IPS-NIHi7 (cell line): ENCODE results near the gene RASGRF2.
"Not testable (repeated sequence)": the region's sequence is repeated elsewhere in the genome, so short reads cannot be mapped to it uniquely, and the experiment has no call there.

Experiments used
- DNase-seq: peaks from one replicate; pipeline ENCODE4 v3.0.0; 2012; ENCODE audit warnings: mixed read lengths; ENCODE audit errors: extremely low spot score

The RASGRF2 gene

DNA sequence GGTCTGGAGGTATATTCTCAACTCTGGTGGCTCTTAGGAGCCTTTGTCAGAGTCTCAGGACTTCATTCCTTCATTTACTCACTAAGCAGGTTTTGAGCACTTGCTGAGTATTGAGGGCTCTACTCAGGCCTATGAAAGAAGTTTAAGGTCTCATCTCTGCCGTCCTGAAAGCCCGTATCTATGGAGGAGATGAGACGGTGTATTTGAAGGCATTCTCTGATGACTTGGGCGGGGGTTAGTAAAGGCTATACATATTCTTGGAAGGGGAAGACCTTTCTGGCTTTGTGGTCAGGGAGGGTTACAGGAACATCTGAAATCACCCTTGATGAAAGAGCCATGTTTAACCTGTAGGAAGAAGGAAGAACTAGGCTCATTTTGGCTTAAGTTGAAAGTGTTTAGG is 21.9 kb downstream of the RASGRF2 start:
- DNase-seq = no peak

DNA sequence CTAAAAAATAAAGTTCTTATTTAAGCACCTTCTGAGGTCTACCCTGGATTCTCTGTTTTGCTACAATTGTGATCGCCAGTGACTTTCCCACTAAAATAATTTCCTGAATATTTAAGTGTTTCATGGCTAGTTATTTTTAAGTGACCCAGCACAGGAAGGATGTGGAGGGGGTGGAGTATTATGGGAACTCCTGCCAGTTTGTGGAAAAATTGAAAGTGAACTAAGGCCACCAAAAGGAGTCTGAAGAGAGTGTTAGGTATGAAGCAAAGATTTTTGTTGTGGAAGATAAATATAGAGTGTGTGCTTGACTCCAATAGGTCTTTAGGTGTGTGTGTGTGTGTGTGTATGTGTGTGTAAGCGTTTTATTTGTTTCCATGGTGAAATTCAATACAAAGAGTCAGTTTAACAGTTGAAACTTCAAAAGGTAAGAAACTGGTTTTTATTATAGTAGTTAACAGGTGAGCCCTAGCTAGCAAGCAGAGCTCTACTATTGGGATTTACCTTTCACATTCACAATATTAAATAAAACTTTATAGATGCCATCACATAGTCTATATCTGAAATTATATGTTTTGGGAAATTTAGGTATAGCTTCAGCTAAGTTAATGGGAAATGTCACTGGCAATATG is 25.6 kb downstream of the RASGRF2 start:
- no peak for DNase-seq

DNA sequence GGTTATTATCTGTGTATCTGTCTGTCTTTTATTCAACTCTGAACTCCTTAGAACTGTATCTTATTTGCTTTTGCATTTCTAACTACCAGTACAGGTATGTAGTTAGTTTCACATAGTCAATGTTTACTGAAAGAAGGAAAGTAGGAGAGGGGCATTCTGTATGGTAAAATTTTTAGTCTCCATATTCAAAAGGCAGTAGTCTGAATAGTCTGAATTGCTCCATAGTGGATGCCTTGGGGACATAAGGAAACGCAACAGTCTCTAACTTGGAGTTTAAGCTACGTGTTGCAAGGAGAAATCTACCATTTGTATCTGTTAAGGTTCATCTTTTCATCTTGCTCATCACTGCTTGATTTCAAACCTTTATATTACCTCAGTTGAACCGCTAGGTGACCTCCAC is 26.2 kb downstream of the RASGRF2 start:
- DNase-seq = no peak

DNA sequence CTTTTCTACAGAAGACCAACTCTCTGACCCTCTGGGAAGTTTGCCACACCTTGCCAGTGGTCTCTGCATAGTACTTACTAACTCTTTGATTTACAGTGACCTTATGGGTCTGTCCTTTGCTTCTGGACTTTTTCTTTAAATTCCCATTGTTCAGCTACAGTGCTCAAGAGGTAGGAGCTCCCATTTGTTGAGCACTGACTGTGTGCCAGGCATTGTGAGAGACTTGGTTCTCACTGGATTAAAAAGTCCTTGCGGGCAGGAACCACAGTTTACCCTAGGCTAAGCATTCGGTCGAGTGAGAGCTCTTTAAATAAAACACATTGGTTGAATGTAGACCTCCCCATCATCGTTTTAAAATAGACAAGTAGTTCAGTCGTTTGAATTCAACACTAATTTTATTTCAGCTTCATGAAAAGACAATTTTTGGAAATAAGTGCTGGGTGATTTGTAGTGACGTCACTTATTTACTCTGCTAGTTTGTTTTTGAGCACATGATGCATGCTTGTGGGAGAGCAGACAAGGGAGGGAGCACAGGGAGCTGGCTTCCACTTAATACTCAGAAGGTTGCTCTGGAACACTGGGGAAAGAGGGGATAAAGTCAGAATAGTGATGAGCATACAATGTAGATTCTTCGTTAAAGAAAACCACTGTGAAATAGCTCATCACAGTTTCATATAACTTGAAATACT is 27.1 kb downstream of the RASGRF2 start:
- no peak for DNase-seq

DNA sequence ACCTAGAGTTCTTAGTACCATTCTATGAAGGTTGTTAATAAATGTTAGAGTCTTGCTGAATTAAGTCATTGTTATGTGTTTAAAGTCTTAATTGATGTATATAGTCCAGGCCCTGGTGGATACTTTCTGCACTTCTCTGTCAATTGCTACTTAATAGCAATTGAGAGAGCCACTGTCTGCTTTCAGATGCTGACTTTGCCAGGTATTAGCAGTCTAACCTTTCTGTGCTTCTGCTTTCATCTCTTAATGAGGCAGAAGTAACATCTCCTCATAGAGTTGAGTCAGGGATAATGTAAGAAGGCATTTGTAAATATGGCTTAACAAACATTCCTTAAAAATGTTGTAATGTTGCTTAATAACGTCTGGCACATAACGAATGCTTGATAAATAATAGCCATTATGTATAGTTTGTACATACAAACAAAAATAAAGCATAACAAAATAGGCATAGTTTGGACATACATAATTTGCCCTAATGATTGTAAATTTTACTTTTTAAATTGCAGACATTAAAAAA is 28.3 kb downstream of the RASGRF2 start:
- no peak for DNase-seq

DNA sequence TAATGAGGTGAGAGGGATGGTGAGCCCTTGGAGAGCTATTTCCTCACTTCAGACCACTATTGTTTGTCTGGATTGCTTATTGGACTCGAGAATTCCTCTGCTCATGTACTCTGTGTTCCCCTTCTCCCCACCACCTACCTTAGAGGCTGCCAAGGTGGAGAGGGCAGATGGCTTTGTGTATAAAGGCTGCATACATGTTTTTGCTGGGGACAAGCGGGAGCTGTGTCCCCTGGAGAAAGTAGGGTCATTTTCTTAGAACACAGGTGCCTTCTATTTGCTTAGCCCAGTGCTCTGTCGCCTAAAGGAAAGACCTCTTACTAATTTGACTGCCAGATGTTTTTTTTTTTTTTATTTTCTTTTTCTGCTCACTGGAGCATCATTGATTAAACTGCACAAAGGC is 29.7 kb downstream of the RASGRF2 start:
- no peak for DNase-seq

DNA sequence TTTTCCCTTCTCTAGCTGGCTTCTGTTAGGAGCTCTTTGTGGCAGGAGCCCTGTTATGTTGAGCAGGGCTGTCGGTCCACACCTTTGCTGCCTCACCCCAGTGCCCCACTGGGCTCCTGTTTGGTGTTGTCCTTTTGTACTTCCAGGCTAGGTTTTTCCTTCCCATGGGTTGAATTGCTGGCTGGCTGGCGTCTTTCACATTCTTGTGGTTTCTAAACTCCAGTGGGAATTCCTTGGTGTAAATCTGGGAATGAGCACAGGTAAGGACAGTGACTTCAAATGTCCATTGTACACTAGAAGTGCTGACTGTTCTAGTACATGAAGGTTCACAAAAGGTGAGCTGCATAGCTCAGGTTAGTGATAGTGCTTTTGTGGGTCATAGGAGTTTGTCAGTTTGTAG is 30.4 kb downstream of the RASGRF2 start:
- peak; percentile 45 for DNase-seq

DNA sequence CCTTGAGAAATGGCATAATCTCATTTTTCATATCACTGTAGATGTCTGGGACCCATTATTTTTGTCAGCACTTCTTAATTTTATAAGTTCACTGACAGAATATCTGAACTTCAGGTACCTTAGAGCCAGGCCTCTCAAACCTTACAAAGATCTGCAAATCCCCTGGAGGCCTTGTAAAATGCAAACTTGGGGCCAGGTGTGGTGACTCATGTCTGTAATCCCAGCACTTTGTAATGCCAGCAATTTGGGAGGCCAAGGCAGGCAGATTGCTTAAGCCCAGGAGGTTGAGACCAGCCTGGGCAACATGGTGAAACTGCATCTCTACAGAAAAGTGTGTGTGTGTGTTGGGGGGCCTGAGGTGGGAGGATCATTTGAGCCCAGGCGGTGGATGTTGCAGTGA is 30.8 kb downstream of the RASGRF2 start:
- no peak for DNase-seq

DNA sequence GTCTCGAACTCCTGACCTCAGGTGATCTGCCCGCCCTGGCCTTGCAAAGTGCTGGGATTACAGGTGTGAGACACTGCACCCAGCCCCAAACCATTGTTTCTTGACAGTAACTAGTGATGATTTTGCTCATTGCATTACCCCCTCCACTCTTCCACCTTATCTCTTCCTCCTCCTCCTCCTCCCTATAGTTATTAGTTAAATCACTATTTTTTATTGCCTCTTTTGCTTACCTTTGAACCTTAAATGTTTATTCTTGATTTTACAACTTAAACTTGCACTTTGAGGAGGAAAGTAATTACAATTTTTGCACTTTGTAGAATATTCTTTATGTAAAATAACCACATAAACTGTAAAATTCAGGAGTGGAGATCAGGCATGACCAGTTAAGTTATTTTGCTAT is 35.7 kb downstream of the RASGRF2 start:
- no peak for DNase-seq

DNA sequence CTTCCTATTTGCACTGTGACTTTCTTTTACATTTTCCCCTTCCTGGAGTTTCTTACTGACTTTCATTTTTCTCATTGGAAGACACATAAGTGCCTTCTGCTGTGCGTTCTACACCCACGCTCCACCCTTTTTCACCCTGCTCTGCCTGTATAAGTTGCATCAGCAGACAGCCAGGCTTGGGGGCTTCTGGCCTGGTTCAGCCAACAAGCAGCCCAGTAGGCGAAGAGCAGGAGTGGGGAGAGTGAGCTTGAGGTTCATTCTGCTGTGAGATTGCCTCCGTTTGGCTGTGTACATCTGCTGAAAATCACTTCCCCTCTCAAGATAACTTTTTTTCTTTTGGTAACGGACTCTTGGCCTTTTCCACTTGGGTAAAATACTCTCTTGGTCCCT is 38.4 kb downstream of the RASGRF2 start:
- no peak for DNase-seq

DNA sequence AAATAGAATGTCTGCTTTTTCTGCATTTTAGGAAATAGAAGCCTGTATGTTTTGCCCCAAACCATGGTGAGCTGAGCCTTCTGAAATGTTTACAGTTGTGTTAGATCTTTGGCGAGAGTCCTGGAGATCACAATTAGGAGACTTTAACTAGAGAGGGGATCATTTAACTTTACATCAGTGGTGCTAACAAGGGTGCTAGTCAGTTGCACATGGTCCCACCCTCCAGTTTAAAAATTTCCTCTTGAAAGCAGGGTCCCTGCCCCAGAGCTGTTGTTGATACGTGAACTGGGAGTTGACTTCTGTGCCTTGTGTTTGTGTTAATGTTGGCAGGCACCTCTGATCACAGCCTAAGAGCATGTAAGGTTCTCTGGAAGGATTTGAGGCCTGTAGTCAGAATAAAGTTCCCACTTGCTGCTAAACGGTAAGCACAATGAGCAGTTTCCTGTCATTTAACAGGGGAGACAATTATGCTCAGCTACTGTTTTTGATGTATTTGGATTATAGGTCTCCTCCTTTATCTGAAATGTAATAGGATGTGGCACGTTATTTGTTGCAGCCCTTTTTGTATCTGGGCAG is 43.7 kb downstream of the RASGRF2 start:
- DNase-seq = no peak

DNA sequence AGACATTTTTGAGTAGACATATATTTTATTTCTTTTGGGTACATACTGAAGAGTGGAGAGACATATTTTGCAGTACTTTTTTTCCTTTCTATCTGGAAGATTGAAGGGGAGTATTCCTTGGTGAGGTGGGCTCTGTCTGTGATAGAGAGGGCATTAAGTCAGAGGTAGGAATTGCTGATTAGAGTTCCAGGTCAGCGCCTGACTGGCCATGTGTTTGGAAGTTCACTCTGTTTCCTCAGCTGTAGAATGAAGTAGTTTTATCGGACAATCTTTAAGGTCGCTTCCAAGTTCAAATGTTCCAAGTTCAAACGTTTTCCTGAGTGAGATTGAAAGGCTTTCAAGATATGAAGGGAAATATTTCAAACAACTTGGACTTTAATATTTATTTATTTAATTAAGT is 45.5 kb downstream of the RASGRF2 start:
- no peak for DNase-seq

DNA sequence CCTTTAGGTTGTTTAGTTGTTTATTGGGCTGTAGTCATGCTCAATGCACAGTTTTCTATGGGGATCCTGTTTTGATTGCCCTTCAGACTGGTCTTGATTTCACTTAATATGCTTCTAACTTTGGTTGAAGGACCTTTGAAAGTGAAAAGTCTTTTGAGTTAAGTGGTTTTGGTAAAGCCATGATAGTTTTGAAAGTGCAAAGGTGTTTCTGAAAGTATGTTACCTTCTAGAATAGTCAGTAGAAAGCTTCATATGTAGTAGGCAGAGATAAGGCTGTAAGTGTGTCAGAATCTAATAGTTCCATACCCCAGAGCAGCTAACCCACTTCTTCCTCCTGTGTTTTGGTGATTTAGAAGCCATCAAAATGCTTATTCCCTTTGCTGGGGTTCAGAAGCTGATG is 46.1 kb downstream of the RASGRF2 start:
- DNase-seq = no peak

DNA sequence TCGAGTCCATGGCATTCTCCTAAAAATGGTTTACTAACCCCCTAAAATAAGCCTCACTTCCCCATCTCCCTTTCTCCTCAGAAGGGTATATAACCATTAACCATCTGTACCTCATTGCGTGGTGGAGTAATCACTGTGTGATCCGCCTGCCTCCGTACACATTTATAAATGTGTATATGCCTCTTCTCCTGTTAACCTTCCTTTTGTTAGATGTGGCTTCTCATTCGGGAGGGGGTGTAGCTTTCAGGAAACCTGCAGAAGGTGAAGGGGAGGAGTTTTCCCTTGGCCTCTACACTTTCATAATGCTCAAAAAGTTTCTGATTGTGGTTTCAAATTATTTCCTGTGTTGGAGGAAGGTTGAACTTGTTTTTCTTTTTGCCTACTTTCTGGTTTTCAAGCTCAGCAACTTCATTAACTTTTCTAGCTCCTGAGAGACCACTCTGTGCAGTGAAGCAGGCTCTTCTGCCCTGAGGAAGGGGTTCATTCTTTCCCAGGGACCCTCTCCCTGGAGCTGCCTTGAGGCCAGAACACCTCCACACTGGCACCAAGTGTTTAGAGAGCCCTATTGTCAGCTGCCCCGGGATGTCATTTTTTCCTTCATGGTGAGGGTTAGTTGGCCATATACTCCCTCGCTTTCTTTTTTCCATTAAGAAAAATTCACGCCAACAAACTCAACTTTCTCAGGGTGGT is 46.9 kb downstream of the RASGRF2 start:
- no peak for DNase-seq

DNA sequence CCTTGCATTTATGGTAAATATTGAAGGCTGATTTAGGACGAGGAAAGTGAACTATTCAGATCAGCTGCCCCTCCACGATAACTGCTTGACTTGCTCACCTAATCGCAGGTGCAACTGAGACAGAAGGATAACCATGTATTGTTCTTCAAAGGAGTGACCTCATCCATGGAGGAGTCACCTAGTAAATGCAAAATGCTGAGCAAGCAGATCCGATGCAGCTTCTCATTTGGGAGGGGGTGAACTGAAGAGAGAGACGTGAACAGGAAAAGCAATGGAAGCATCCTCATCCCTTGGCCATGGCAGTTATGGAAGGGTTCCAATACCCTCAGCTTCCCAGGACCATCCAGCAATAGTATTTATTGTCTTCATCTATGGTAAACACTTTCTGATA is 47.5 kb downstream of the RASGRF2 start:
- no peak for DNase-seq

DNA sequence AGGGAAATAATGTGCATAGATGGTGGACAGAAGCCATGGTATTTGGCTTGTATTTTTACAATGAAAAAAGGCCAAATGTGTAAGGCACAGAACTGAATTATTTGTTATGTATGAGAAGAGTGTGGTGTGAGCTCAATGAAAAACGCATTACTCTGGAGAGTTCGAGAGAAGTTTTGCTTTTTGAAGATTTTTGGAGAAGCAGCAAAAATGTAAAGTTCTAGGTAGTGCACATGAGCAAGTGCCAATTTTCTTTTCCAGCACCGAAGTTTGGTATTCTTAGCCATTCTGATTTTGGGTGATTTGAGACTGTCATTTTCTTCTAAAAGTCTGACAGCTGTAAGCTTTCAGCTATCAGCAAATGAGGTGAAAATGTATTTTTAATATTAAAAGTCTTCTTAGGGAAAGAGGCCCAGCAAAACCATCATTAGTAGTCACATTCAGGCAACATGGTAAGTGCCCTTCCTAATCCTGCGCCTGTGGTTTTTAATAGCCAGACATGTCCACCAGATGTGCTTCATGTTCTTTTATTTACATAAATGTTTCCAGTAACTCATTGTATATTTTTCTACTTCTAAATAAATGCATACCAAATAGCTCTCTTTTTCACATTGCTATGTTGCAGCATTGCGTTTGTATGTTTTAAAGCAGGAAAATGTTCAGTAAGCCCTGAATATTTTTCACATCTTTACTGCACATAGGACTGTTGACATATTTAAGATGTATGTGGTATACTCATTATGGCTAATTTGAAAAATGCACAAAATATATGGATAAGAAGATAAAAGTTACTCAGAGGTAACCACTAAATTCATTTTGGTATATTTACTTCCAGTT is 50.4 kb downstream of the RASGRF2 start:
- no peak for DNase-seq

DNA sequence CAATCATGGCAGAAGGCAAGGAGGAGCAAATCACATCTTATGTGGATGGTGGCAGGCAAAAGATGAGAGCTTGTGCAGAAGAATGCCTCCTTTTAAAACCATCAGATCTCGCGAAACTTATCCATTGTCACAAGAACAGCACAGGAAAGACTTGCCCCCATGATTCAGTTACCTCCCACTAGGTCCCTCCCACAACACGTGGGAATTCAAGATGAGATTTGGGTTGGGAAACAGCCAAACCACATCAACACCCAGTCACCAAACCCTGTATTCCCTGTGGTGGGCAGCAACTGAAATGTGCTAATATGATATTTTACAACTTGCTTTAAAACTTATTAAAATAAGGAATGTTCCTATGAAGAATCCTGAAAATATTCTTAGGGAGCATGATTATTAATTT is 54.2 kb downstream of the RASGRF2 start:
- no peak for DNase-seq

DNA sequence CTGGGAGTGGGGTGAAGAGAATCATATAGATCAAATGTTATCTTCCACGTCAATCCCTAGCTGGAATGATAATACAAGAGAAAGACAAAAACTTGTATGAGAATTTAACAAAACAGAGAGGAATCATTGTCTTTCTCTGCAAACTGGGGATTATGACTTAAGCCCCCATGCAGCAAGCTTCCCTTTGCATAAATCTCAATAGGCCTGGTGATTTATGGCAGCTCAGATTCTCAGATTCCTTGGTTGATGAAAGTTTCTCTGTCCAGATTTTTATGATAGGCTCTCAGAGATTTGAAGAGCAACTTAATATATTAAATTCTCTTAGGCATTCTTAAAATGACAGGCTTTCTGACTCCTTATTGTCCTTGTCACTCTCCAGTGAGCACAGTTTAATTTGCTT is 56.0 kb downstream of the RASGRF2 start:
- DNase-seq = no peak

DNA sequence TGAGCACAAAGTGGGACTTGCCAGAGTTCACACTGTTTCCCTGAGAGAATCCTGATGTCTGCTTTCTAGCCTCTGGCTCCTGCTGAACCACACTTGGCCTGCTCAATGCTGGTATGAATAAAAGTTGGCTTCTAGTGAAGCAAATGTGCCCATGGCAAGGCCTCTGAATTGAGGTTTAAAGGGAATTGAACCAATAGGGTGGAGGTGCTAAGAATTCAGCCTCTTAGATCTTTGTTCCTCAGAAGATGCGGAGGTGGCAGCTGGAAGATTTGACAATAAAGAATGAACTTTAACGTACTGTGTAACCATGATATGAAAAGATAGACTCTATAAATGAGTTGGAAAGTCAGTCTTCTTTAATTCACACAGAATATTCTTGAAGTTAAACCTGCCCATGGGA is 57.2 kb downstream of the RASGRF2 start:
- no peak for DNase-seq

DNA sequence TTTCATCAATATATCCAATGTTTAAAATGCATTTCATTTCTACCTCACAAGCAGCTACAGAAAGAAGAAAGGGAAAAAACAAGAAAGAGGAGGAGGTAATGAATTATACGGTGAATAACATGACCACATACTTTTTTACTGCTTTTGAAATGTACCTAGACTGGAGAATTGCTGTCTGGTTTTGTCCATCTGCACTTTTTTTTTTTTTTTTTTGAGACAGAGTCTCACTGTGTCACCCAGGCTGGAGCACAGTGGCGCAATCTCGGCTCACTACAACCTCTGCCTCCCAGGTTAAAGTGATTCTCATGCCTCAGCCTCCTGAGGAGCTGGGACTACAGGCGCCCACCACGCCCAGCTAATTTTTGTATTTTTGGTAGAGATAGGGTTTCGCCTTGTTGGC is 58.4 kb downstream of the RASGRF2 start:
- DNase-seq = not testable (repeated sequence)

DNA sequence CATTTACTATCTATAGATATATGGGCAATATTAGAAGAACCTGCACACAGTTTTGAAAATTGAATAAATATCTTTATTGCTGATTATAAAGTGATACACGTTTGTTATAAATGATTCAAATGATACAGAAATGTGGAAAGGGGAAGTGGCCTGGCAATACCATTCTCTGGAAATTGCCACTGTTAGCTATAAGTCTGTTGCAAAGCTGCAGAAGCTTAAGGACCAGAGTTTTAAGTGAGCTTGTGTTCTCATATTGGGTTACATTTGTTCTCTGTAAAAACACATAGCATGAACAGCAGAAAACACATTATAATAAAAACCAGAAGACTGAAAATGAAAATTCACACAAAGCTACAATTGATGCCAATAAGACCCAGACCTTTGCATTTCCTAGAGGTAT is 59.6 kb downstream of the RASGRF2 start:
- DNase-seq = no peak
